ENCODE data around the gene GPBAR1. TPM values are rescaled to one million over a fixed set of nuclear protein-coding genes. Genes with fewer than 3 reads are reported as not detected.

The GPBAR1 gene
- total RNA-seq, 1 donor from 2014 or later, result 9.7 TPM

GRCh38 chr2:218280260-218280870 is 19.6 kb downstream of the GPBAR1 start:
- Mint-ChIP-seq H3K36me3 (ENCODE audit: insufficient read depth) (peaks cover 18% of the 10 kb centered on the region), H3K27ac (peak overlapping the region; percentile 71), H3K4me3 (ENCODE audit: low read depth) (no peak overlapping the region), H3K4me1 (ENCODE audit: low read depth) (peaks cover 23% of the 10 kb centered on the region), H3K27me3 (no peaks in the 10 kb centered on the region), H3K9me3 (ENCODE audit: low read depth) (no peaks in the 10 kb centered on the region)
- no peak for DNase-seq (ENCODE audit: low spot score, unreplicated experiment)
- TF ChIP-seq, protein P1, sequence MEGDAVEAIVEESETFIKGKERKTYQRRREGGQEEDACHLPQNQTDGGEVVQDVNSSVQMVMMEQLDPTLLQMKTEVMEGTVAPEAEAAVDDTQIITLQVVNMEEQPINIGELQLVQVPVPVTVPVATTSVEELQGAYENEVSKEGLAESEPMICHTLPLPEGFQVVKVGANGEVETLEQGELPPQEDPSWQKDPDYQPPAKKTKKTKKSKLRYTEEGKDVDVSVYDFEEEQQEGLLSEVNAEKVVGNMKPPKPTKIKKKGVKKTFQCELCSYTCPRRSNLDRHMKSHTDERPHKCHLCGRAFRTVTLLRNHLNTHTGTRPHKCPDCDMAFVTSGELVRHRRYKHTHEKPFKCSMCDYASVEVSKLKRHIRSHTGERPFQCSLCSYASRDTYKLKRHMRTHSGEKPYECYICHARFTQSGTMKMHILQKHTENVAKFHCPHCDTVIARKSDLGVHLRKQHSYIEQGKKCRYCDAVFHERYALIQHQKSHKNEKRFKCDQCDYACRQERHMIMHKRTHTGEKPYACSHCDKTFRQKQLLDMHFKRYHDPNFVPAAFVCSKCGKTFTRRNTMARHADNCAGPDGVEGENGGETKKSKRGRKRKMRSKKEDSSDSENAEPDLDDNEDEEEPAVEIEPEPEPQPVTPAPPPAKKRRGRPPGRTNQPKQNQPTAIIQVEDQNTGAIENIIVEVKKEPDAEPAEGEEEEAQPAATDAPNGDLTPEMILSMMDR (IDR thresholded peaks at IDR 0.05; ENCODE audit: unreplicated experiment), result no peak

GRCh38 chr2:218281449-218281848 is 20.6 kb downstream of the GPBAR1 start:
- TF ChIP-seq, protein P1 (IDR thresholded peaks at IDR 0.05; ENCODE audit: unreplicated experiment), result no peak
- H3K9me3 Mint-ChIP-seq (ENCODE audit: low read depth), result no peaks in the 10 kb centered on the region
- DNase-seq (ENCODE audit: low spot score, unreplicated experiment), result no peak
- no peaks in the 10 kb centered on the region for H3K27me3 Mint-ChIP-seq
- peak overlapping the region; percentile 93 for H3K27ac Mint-ChIP-seq
- H3K36me3 Mint-ChIP-seq (ENCODE audit: insufficient read depth), result peaks cover 18% of the 10 kb centered on the region
- no peak overlapping the region for H3K4me3 Mint-ChIP-seq (ENCODE audit: low read depth)
- peaks cover 31% of the 10 kb centered on the region for H3K4me1 Mint-ChIP-seq (ENCODE audit: low read depth)

GRCh38 chr2:218282173-218282991 is 21.6 kb downstream of the GPBAR1 start:
- Mint-ChIP-seq H3K9me3 (ENCODE audit: low read depth) (no peaks in the 10 kb centered on the region), H3K4me1 (ENCODE audit: low read depth) (peaks cover 41% of the 10 kb centered on the region), H3K27me3 (no peaks in the 10 kb centered on the region), H3K36me3 (ENCODE audit: insufficient read depth) (peaks cover 14% of the 10 kb centered on the region), H3K4me3 (ENCODE audit: low read depth) (peak overlapping the region; percentile 31), H3K27ac (peak overlapping the region; percentile 98)
- TF ChIP-seq, protein P1 (IDR thresholded peaks at IDR 0.05; ENCODE audit: unreplicated experiment), result no peak
- DNase-seq (ENCODE audit: low spot score, unreplicated experiment), result no peak

GRCh38 chr2:218284106-218284811 is 23.4 kb downstream of the GPBAR1 start:
- no peak for DNase-seq (ENCODE audit: low spot score, unreplicated experiment)
- Mint-ChIP-seq H3K27ac (peak overlapping the region; percentile 98), H3K4me1 (ENCODE audit: low read depth) (peaks cover 51% of the 10 kb centered on the region), H3K27me3 (no peaks in the 10 kb centered on the region), H3K4me3 (ENCODE audit: low read depth) (no peak overlapping the region), H3K36me3 (ENCODE audit: insufficient read depth) (peaks cover 11% of the 10 kb centered on the region), H3K9me3 (ENCODE audit: low read depth) (no peaks in the 10 kb centered on the region)
- TF ChIP-seq, protein P1 (IDR thresholded peaks at IDR 0.05; ENCODE audit: unreplicated experiment), result no peak

GRCh38 chr2:218285604-218286003 is 24.8 kb downstream of the GPBAR1 start:
- Mint-ChIP-seq H3K36me3 (ENCODE audit: insufficient read depth) (peaks cover 4% of the 10 kb centered on the region), H3K27me3 (no peaks in the 10 kb centered on the region), H3K9me3 (ENCODE audit: low read depth) (no peaks in the 10 kb centered on the region), H3K4me3 (ENCODE audit: low read depth) (no peak overlapping the region), H3K27ac (peak overlapping the region; percentile 96), H3K4me1 (ENCODE audit: low read depth) (peaks cover 63% of the 10 kb centered on the region)
- no peak for DNase-seq (ENCODE audit: low spot score, unreplicated experiment)
- TF ChIP-seq, protein P1 (IDR thresholded peaks at IDR 0.05; ENCODE audit: unreplicated experiment), result no peak

Measured in progenitor cell of endocrine pancreas (in vitro differentiated cells).